Naive thymus-derived CD4-positive, alpha-beta T cell (primary cell): ENCODE data around the gene LEFTY1. TPM values are rescaled to one million over a fixed set of nuclear protein-coding genes. Genes with fewer than 3 reads are reported as not detected.

ENCODE experiments used
- ATAC-seq: fragments of 150-1000 bp; cut with Tn5 transposase; 2 replicates; pipeline ENCODE4 v1.10.0; 2021; ENCODE audit warnings: mild to moderate bottlenecking, moderate library complexity
- CTCF ChIA-PET: fragments of 350-600 bp; sonication (Branson Sonifier 250); formaldehyde crosslinking; loops from one replicate; lab custom pipeline; 2021; ENCODE audit warnings: antibody characterized with exemption; lab: Charles Lee
- POLR2A ChIA-PET: fragments of 350-600 bp; sonication (Branson Sonifier 250); formaldehyde crosslinking; loops from one replicate; lab custom pipeline; 2021; ENCODE audit warnings: antibody characterized with exemption, inconsistent platforms; lab: Charles Lee
- DNase-seq, 9 donors: peaks; one replicate each; pipeline versions ENCODE4 v3.0.0 to v3.0.0-alpha.2; 2020 to 2022; ENCODE audit warnings: mixed read lengths in 1 of 9
- H3K27ac ChIP-seq: one replicate; pipeline ENCODE4 v1.7.0; 2013; ENCODE audit warnings: mild to moderate bottlenecking, low read depth, low read length, moderate library complexity
- H3K27me3 ChIP-seq, 2 donors: one replicate each; pipeline ENCODE4 v1.7.0; 2013; ENCODE audit warnings: low read length in 2 of 2, mild to moderate bottlenecking in 2 of 2, moderate library complexity in 2 of 2; ENCODE audit not compliant: control insufficient read depth in 2 of 2, insufficient read depth in 2 of 2
- H3K36me3 ChIP-seq, 3 experiments: 1 replicate in 2 of 3; 2 replicates in 1 of 3; pipeline ENCODE4 v1.7.0; 2013; ENCODE audit warnings: low read length in 3 of 3, mild to moderate bottlenecking in 3 of 3, moderate library complexity in 1 of 3; ENCODE audit not compliant: insufficient read depth in 3 of 3, control insufficient read depth in 2 of 3
- H3K4me1 ChIP-seq, 2 donors: one replicate each; pipeline ENCODE4 v1.7.0; 2013; ENCODE audit warnings: low read length in 2 of 2, mild to moderate bottlenecking in 2 of 2, moderate library complexity in 1 of 2; ENCODE audit not compliant: control insufficient read depth in 2 of 2, insufficient read depth in 2 of 2
- H3K4me3 ChIP-seq: 2 replicates; pipeline ENCODE4 v1.7.0; 2013; ENCODE audit warnings: mild to moderate bottlenecking, low read length
- H3K9me3 ChIP-seq, 3 experiments: 1 replicate in 2 of 3; 2 replicates in 1 of 3; pipeline ENCODE4 v1.7.0; 2013; ENCODE audit warnings: low read length in 3 of 3; ENCODE audit not compliant: control insufficient read depth in 2 of 3
- H3K27ac Mint-ChIP-seq, 9 donors: one replicate each; pipeline ENCODE4 v1.8.0; 2020 to 2022; ENCODE audit warnings: mixed read lengths in 9 of 9, mild to moderate bottlenecking in 8 of 9, moderate library complexity in 5 of 9, inconsistent platforms in 2 of 9
- H3K27me3 Mint-ChIP-seq, 5 donors: one replicate each; pipeline ENCODE4 v1.8.0; 2021 to 2022; ENCODE audit warnings: mixed read lengths in 5 of 5, mild to moderate bottlenecking in 1 of 5
- H3K36me3 Mint-ChIP-seq, 5 donors: one replicate each; pipeline ENCODE4 v1.8.0; 2020 to 2022; ENCODE audit warnings: mixed read lengths in 5 of 5, mild to moderate bottlenecking in 3 of 5, inconsistent platforms in 1 of 5
- H3K4me1 Mint-ChIP-seq, 7 donors: one replicate each; pipeline ENCODE4 v1.8.0; 2020 to 2022; ENCODE audit warnings: mixed read lengths in 7 of 7, mild to moderate bottlenecking in 3 of 7, inconsistent platforms in 1 of 7
- H3K4me3 Mint-ChIP-seq, 10 donors: one replicate each; pipeline ENCODE4 v1.8.0; 2020 to 2022; ENCODE audit warnings: mild to moderate bottlenecking in 10 of 10, mixed read lengths in 10 of 10, moderate library complexity in 6 of 10, inconsistent platforms in 2 of 10
- H3K9me3 Mint-ChIP-seq, 11 donors: one replicate each; pipeline ENCODE4 v1.8.0; 2020 to 2022; ENCODE audit warnings: mixed read lengths in 11 of 11, mild to moderate bottlenecking in 4 of 11, inconsistent platforms in 1 of 11, moderate library complexity in 1 of 11
- intact Hi-C, 2 donors: fragments of 100-400 bp; cut with micrococcal nuclease; formaldehyde crosslinking; loops; one replicate each; pipeline ENCODE4 v1.15.1; 2023
- polyA plus RNA-seq, 2 donors: library from polyadenylated mRNA; unstranded; fragments of 300-500 nt; fragmentation: Illumina TruSeq; gene quantifications; one replicate each; pipeline ENCODE4 v1.2.3, GENCODE V29; 2021
- total RNA-seq, 6 experiments: library from RNA in 5 of 6; stranded (reverse) in 5 of 6; gene quantifications; 1 replicate in 5 of 6; 2 replicates in 1 of 6; pipeline ENCODE4 v1.2.3 and lab custom pipeline; 2021 to 2026

LEFTY1 gene
- total and polyA plus RNA-seq, 7 experiments from 2014 or later: 0.84 to 0.85 TPM; not detected in 5

DNA sequence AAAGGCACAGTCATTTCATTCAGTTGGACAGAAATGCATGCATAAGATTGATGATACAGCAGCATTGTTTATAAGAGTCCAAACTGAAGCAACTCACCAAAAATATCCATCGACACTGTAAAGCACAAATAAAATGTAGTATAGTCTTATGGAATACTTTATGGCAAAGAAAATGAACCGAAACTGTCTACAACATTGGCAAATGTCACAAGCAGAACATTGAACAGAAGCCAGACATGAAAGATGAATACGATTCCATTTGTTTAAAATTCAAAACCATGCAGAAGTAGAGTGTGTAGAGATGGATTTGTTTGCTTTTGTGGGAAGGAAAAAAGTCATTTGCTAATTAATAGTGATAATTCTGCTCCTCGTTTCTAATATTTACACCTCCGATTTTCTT is 7.5 kb upstream of the LEFTY1 start:
- peak overlapping the region; percentile 85 for H3K27ac ChIP-seq
- peaks cover 0 to 3% (median 0%) of the 10 kb centered on the region in 5 donors for H3K36me3 Mint-ChIP-seq
- no peaks in the 10 kb centered on the region for H3K9me3 Mint-ChIP-seq
- no peaks in the 10 kb centered on the region for H3K27me3 ChIP-seq
- H3K27me3 Mint-ChIP-seq: peaks cover 0 to 47% (median 0%) of the 10 kb centered on the region in 5 donors
- no peaks in the 10 kb centered on the region for H3K36me3 ChIP-seq
- CTCF ChIA-PET: interaction anchor here (0.7 to 5.9 kb wide), 7 partner anchors 12 to 452 kb away, joined by 3 to 48 read pairs (median 3); partner anchors contain the start of gene TMEM63A
- peak overlapping the region; percentile 50 for H3K4me3 ChIP-seq
- H3K27ac Mint-ChIP-seq: peak overlapping the region; percentile 89 to 100 (median 97)
- POLR2A ChIA-PET: interaction anchor here (1.0 to 12.8 kb wide), 12 partner anchors 10 to 166 kb away, joined by 3 to 396 read pairs (median 20); partner anchors contain the start of genes H3-3A, PYCR2, SDE2 and SRP9
- DNase-seq (no peak), ATAC-seq (no peak)
- H3K4me1 Mint-ChIP-seq: peaks cover 36 to 72% (median 58%) of the 10 kb centered on the region in 7 donors
- H3K4me1 ChIP-seq: peaks cover 35 to 45% of the 10 kb centered on the region in 2 donors
- H3K4me3 Mint-ChIP-seq: peak overlapping the region; percentile 74 to 89 (median 84)
- H3K9me3 ChIP-seq: no peaks in the 10 kb centered on the region
- intact Hi-C loops: no loop called here

DNA sequence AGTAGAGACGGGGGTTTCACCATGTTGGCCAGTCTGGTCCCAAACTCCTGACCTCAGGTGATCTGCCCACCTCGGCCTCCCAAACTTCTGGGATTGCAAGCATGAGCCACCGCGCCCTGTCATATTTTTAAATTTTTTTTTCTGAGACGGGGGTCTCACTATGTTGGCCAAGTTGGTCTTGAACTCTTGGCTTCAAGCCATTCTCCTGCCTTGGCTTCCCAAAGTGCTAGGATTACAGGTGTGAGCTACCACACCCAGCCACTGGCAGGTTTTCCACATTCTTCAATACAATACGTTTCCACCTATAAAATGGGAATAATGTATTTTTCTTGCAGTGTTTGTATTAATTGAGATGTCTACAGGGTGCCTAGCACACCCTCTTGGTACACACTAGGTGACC is 3.4 kb upstream of the LEFTY1 start:
- no peak overlapping the region for H3K4me3 ChIP-seq
- no peaks in the 10 kb centered on the region for H3K36me3 ChIP-seq
- H3K27me3 ChIP-seq: no peaks in the 10 kb centered on the region
- H3K36me3 Mint-ChIP-seq: no peaks in the 10 kb centered on the region
- intact Hi-C loops: no loop called here
- no peaks in the 10 kb centered on the region for H3K9me3 Mint-ChIP-seq
- ChIA-PET CTCF (no interaction called here), POLR2A (interaction anchor here (0.8 to 12.8 kb wide), 2 partner anchors 10 to 12 kb away, joined by 3 to 396 read pairs; partner anchors contain the start of gene TMEM63A)
- no peaks in the 10 kb centered on the region for H3K9me3 ChIP-seq
- no peak overlapping the region for H3K4me3 Mint-ChIP-seq
- no peak for ATAC-seq
- peaks cover 17 to 26% of the 10 kb centered on the region in 2 donors for H3K4me1 ChIP-seq
- H3K27ac ChIP-seq: no peak overlapping the region
- no peak for DNase-seq
- H3K27me3 Mint-ChIP-seq: peaks cover 0 to 43% (median 0%) of the 10 kb centered on the region in 5 donors
- H3K4me1 Mint-ChIP-seq: peaks cover 14 to 58% (median 38%) of the 10 kb centered on the region in 7 donors
- H3K27ac Mint-ChIP-seq: no peak overlapping the region

- H3K4me3 ChIP-seq: no peak overlapping the region
- peaks cover 8 to 18% of the 10 kb centered on the region in 2 donors for H3K4me1 ChIP-seq
- H3K27ac ChIP-seq: no peak overlapping the region
- ChIA-PET CTCF (no interaction called here), POLR2A (interaction anchor here (0.8 to 12.8 kb wide), 3 partner anchors 11 to 19 kb away, joined by 3 to 396 read pairs (median 11); partner anchors contain the start of gene TMEM63A)
- ATAC-seq: no peak
- no peaks in the 10 kb centered on the region for H3K9me3 ChIP-seq
- Mint-ChIP-seq H3K27ac (peak overlapping the region in 5 of 9 donors; percentile 21 to 85 (median 64)), H3K4me1 (peaks cover 5 to 49% (median 29%) of the 10 kb centered on the region in 7 donors), H3K36me3 (no peaks in the 10 kb centered on the region), H3K9me3 (no peaks in the 10 kb centered on the region), H3K27me3 (peaks cover 0 to 46% (median 0%) of the 10 kb centered on the region in 5 donors), H3K4me3 (peak overlapping the region in 2 of 10 donors; percentile 2 to 18)
- no peaks in the 10 kb centered on the region for H3K36me3 ChIP-seq
- intact Hi-C loops: no loop called here
- DNase-seq: no peak
- H3K27me3 ChIP-seq: no peaks in the 10 kb centered on the region
Measured at GRCh38 chr1:225891229-225891972, 2.5 kb upstream of the LEFTY1 start.

GRCh38 chr1:225890346-225891228 is 1.6 kb upstream of the LEFTY1 start:
- peaks cover 0 to 10% of the 10 kb centered on the region in 2 donors for H3K4me1 ChIP-seq
- peaks cover 0 to 41% (median 0%) of the 10 kb centered on the region in 5 donors for H3K27me3 Mint-ChIP-seq
- no peak overlapping the region for H3K27ac ChIP-seq
- ChIA-PET CTCF (interaction anchor here (1.1 kb wide), 1 partner anchor 18 kb away, joined by 7 read pairs; no protein-coding TSS in a partner anchor), POLR2A (interaction anchor here (0.6 to 12.8 kb wide), 5 partner anchors 9 to 73 kb away, joined by 3 to 396 read pairs (median 4); partner anchors contain the start of gene TMEM63A)
- no peaks in the 10 kb centered on the region for H3K27me3 ChIP-seq
- H3K36me3 Mint-ChIP-seq: no peaks in the 10 kb centered on the region
- no peak overlapping the region for H3K4me3 Mint-ChIP-seq
- intact Hi-C loops: no loop called here
- ATAC-seq (no peak), DNase-seq (no peak)
- no peaks in the 10 kb centered on the region for H3K9me3 ChIP-seq
- peaks cover 0 to 41% (median 21%) of the 10 kb centered on the region in 7 donors for H3K4me1 Mint-ChIP-seq
- H3K9me3 Mint-ChIP-seq: no peaks in the 10 kb centered on the region
- no peaks in the 10 kb centered on the region for H3K36me3 ChIP-seq
- no peak overlapping the region for H3K4me3 ChIP-seq
- H3K27ac Mint-ChIP-seq: peak overlapping the region in 4 of 9 donors; percentile 36 to 67 (median 62)

- Histone ChIP-seq H3K9me3 (no peaks in the 10 kb centered on the region), H3K4me3 (no peak overlapping the region), H3K27ac (no peak overlapping the region), H3K27me3 (no peaks in the 10 kb centered on the region), H3K4me1 (peaks cover 0 to 10% of the 10 kb centered on the region in 2 donors), H3K36me3 (no peaks in the 10 kb centered on the region)
- intact Hi-C loops: no loop called here
- peak overlapping the region in 6 of 9 donors; percentile 26 to 66 (median 53) for H3K27ac Mint-ChIP-seq
- H3K36me3 Mint-ChIP-seq: no peaks in the 10 kb centered on the region
- ChIA-PET CTCF (interaction anchor here (0.7 to 1.1 kb wide), 3 partner anchors 9 to 22 kb away, joined by 3 to 7 read pairs (median 3); no protein-coding TSS in a partner anchor), POLR2A (interaction anchor here (0.6 to 12.8 kb wide), 6 partner anchors 8 to 23 kb away, joined by 4 to 396 read pairs (median 6); partner anchors contain the start of gene TMEM63A)
- no peaks in the 10 kb centered on the region for H3K9me3 Mint-ChIP-seq
- DNase-seq (no peak), ATAC-seq (no peak)
- H3K4me1 Mint-ChIP-seq: peaks cover 0 to 37% (median 19%) of the 10 kb centered on the region in 7 donors
- peaks cover 0 to 39% (median 0%) of the 10 kb centered on the region in 5 donors for H3K27me3 Mint-ChIP-seq
- no peak overlapping the region for H3K4me3 Mint-ChIP-seq
Measured at GRCh38 chr1:225889743-225890142, 797 bp upstream of the LEFTY1 start.
